Hepatocyte (in vitro differentiated cells): ENCODE results near the gene MAGI2. TPM values are rescaled to one million over a fixed set of nuclear protein-coding genes. Genes with fewer than 3 reads are reported as not detected.

Source experiments
- DNase-seq: peaks from one replicate; pipeline ENCODE4 v3.0.0-alpha.2; 2016; ENCODE audit warnings: low spot score
- H2AFZ ChIP-seq: fragments of 200-600 bp; sonication (generic); 2 replicates; pipeline ENCODE4 v1.6.0; 2016; ENCODE audit warnings: antibody characterized with exemption, mild to moderate bottlenecking
- H3K27ac ChIP-seq: fragments of 200-600 bp; sonication (generic); 2 replicates; pipeline ENCODE4 v1.5.1; 2016; ENCODE audit warnings: mild to moderate bottlenecking
- H3K27me3 ChIP-seq: fragments of 200-600 bp; sonication (generic); 2 replicates; pipeline ENCODE4 v1.6.1; 2016
- H3K36me3 ChIP-seq: fragments of 200-600 bp; sonication (generic); replicated peaks from 2 replicates; pipeline ENCODE4 v1.5.1; 2016; ENCODE audit warnings: low read depth; ENCODE audit not compliant: insufficient read depth
- H3K4me1 ChIP-seq: fragments of 200-600 bp; sonication (generic); 2 replicates; pipeline ENCODE4 v1.5.1; 2016; ENCODE audit warnings: mild to moderate bottlenecking, moderate library complexity; ENCODE audit not compliant: insufficient read depth
- H3K4me2 ChIP-seq: fragments of 200-600 bp; sonication (generic); 2 replicates; pipeline ENCODE4 v1.6.0; 2016
- H3K4me3 ChIP-seq: fragments of 200-600 bp; sonication (generic); 2 replicates; pipeline ENCODE4 v1.5.1; 2016; ENCODE audit warnings: mild to moderate bottlenecking
- H3K79me2 ChIP-seq: fragments of 200-600 bp; sonication (generic); 2 replicates; pipeline ENCODE4 v1.6.0; 2017; ENCODE audit warnings: mild to moderate bottlenecking
- H3K9me2 ChIP-seq: fragments of 200-600 bp; sonication (generic); replicated peaks from 2 replicates; pipeline ENCODE4 v1.6.0; 2017; ENCODE audit warnings: mild to moderate bottlenecking; ENCODE audit not compliant: insufficient read depth
- H3K9me3 ChIP-seq: fragments of 200-600 bp; sonication (generic); 2 replicates; pipeline ENCODE4 v1.5.1; 2016; ENCODE audit warnings: low read depth, mild to moderate bottlenecking
- H4K20me1 ChIP-seq: fragments of 200-600 bp; sonication (generic); 2 replicates; pipeline ENCODE4 v1.6.0; 2016; ENCODE audit warnings: mild to moderate bottlenecking; ENCODE audit not compliant: insufficient read depth, poor library complexity, severe bottlenecking
- CTCF ChIP-seq: fragments of 200-600 bp; sonication (generic); IDR thresholded peaks from 2 replicates; pipeline ENCODE4 v1.5.1; 2016; ENCODE audit warnings: antibody characterized with exemption, mild to moderate bottlenecking; ENCODE audit not compliant: poor library complexity
- EZH2 ChIP-seq: fragments of 200-600 bp; sonication (generic); IDR thresholded peaks from 2 replicates; pipeline ENCODE4 v1.6.1; 2016; ENCODE audit warnings: antibody characterized with exemption, mild to moderate bottlenecking, borderline replicate concordance
- EZH2phosphoT487 ChIP-seq: fragments of 200-600 bp; sonication (generic); IDR thresholded peaks from one replicate; pipeline ENCODE4 v1.6.1; 2018; ENCODE audit warnings: antibody characterized with exemption, mild to moderate bottlenecking, low read depth, moderate library complexity; ENCODE audit not compliant: unreplicated experiment, severe bottlenecking
- WGBS: methylation state at CpG from one replicate; pipeline ENCODE4 v1.1.6; 2016; ENCODE audit warnings: low lambda C conversion rate; ENCODE audit errors: missing lambda C conversion rate; 5-methylcytosine and 5-hydroxymethylcytosine counted together
- polyA plus RNA-seq: library from polyadenylated mRNA; unstranded; fragments of >200 nt; fragmentation: Nextera tagmentation; extraction: Ambion mirVana; gene quantifications from 2 replicates; pipeline ENCODE4 v1.2.1, GENCODE V29; 2016
- total RNA-seq: library from RNA; depleted of rRNA; stranded (reverse); fragments of >200 nt; gene quantifications from 2 replicates; pipeline ENCODE4 v1.2.3, GENCODE V29; 2014

The MAGI2 gene
- total and polyA plus RNA-seq, 2 experiments from 2014 or later: 3.1 to 6.7 TPM

- Histone ChIP-seq H3K4me2 (no peak overlapping the region), H3K27ac (no peak overlapping the region), H3K27me3 (no peaks in the 10 kb centered on the region), H3K9me3 (no peaks in the 10 kb centered on the region), H2AFZ (no peak overlapping the region), H3K36me3 (no peaks in the 10 kb centered on the region), H3K4me3 (no peak overlapping the region), H3K9me2 (no peaks in the 10 kb centered on the region), H3K79me2 (no peaks in the 10 kb centered on the region), H3K4me1 (peaks cover 3% of the 10 kb centered on the region), H4K20me1 (no peaks in the 10 kb centered on the region)
- TF ChIP-seq EZH2: no peak
- no peak for TF ChIP-seq EZH2phosphoT487
- no peak for TF ChIP-seq CTCF
- WGBS: 54% methylated on average over 1 of the region's 1 CpG
- DNase-seq: no peak
These were observed 980.4 kb downstream of the MAGI2 start for GRCh38 chr7:78473021-78473420.

- Histone ChIP-seq H3K36me3 (no peaks in the 10 kb centered on the region), H3K4me3 (no peak overlapping the region), H3K9me3 (no peaks in the 10 kb centered on the region), H4K20me1 (no peaks in the 10 kb centered on the region), H3K27me3 (no peaks in the 10 kb centered on the region), H3K27ac (no peak overlapping the region), H3K9me2 (no peaks in the 10 kb centered on the region), H3K79me2 (no peaks in the 10 kb centered on the region), H3K4me2 (no peak overlapping the region), H3K4me1 (peaks cover 3% of the 10 kb centered on the region), H2AFZ (no peak overlapping the region)
- TF ChIP-seq EZH2 (no peak), EZH2phosphoT487 (no peak), CTCF (no peak)
- DNase-seq: no peak
These were observed 980.9 kb downstream of the MAGI2 start for GRCh38 chr7:78472519-78472918.

GRCh38 chr7:78465894-78466293 lies 987.6 kb downstream of the MAGI2 start:
- H3K36me3 ChIP-seq: no peaks in the 10 kb centered on the region
- H4K20me1 ChIP-seq: no peaks in the 10 kb centered on the region
- H3K79me2 ChIP-seq: no peaks in the 10 kb centered on the region
- H3K9me2 ChIP-seq: no peaks in the 10 kb centered on the region
- 89% methylated on average over 5 of the region's 5 CpGs for WGBS
- H3K4me2 ChIP-seq: no peak overlapping the region
- TF ChIP-seq EZH2 (no peak), CTCF (no peak), EZH2phosphoT487 (no peak)
- no peaks in the 10 kb centered on the region for H3K4me1 ChIP-seq
- no peaks in the 10 kb centered on the region for H3K9me3 ChIP-seq
- H3K27me3 ChIP-seq: no peaks in the 10 kb centered on the region
- no peak overlapping the region for H3K27ac ChIP-seq
- H3K4me3 ChIP-seq: no peak overlapping the region
- no peak overlapping the region for H2AFZ ChIP-seq
- DNase-seq: no peak

- no peaks in the 10 kb centered on the region for H3K9me3 ChIP-seq
- WGBS: 98% methylated on average over 3 of the region's 3 CpGs
- no peak overlapping the region for H2AFZ ChIP-seq
- H3K27me3 ChIP-seq: no peaks in the 10 kb centered on the region
- H4K20me1 ChIP-seq: no peaks in the 10 kb centered on the region
- H3K4me3 ChIP-seq: no peak overlapping the region
- no peak for DNase-seq
- no peak overlapping the region for H3K4me2 ChIP-seq
- no peak overlapping the region for H3K27ac ChIP-seq
- H3K79me2 ChIP-seq: no peaks in the 10 kb centered on the region
- no peaks in the 10 kb centered on the region for H3K4me1 ChIP-seq
- no peak for TF ChIP-seq EZH2phosphoT487
- no peak for TF ChIP-seq CTCF
- TF ChIP-seq EZH2: no peak
- no peaks in the 10 kb centered on the region for H3K36me3 ChIP-seq
- H3K9me2 ChIP-seq: no peaks in the 10 kb centered on the region
These were observed 990.4 kb downstream of the MAGI2 start for GRCh38 chr7:78463039-78463438.
